Mononuclear cell (primary cell): ENCODE results near the gene MRPL36. TPM values are rescaled to one million over a fixed set of nuclear protein-coding genes. Genes with fewer than 3 reads are reported as not detected.
"Not testable (repeated sequence)": the region's sequence is repeated elsewhere in the genome, so short reads cannot be mapped to it uniquely, and the experiment has no call there.

Experiments
- H3K27me3 ChIP-seq: 2 replicates; pipeline ENCODE4 v1.6.0; 2011; ENCODE audit warnings: low read length, control low read depth; ENCODE audit not compliant: insufficient read depth
- H3K4me1 ChIP-seq: 2 replicates; pipeline ENCODE4 v1.5.1; 2011; ENCODE audit warnings: mild to moderate bottlenecking, low read length, control low read depth; ENCODE audit not compliant: insufficient read depth
- H3K4me3 ChIP-seq: 2 replicates; pipeline ENCODE4 v1.5.1; 2011; ENCODE audit warnings: mild to moderate bottlenecking, low read length, moderate library complexity
- H3K9me3 ChIP-seq: 2 replicates; pipeline ENCODE4 v1.5.1; 2011; ENCODE audit warnings: low read depth, mild to moderate bottlenecking, control low read depth, low read length
- total RNA-seq: library from RNA; depleted of rRNA; stranded (reverse); fragments of >200 nt; gene quantifications from one replicate; pipeline ENCODE4 v1.2.3, GENCODE V29; 2012

Gene MRPL36
- total RNA-seq, 1 donor = 13.2 TPM

DNA sequence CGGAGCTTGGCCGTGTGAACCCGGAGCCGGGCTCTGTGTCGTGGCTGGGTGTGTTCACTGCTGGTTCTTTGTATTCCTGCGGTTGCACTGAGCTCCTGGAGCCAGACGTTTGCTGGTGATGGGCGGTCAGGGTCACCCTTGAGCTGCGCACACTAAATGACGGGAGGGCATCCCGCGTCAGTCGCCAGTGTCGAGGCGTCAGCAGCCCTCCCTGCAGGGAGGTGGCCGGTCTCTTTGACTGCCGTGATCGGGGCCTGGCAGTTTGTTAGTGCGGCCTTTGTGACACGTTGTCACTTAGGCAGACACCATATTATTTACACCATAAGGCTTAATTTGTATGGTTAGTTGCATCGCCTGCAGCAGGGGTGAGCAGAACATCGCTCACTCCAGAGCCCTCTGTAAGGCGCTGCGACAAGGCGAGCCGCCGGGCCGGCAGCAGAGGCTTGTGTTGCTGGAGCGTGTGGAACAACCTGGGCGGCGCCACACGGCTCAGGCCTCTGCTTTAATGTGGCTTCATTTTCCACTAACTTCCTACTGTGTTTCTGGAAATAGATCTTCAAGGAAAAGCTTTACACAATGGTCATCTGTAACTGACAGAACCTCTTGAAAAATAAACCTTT, 9.9 kb upstream of the MRPL36 start:
- Histone ChIP-seq H3K27me3 (no peaks in the 10 kb centered on the region), H3K4me1 (no peaks in the 10 kb centered on the region), H3K9me3 (no peaks in the 10 kb centered on the region), H3K4me3 (no peak overlapping the region)

DNA sequence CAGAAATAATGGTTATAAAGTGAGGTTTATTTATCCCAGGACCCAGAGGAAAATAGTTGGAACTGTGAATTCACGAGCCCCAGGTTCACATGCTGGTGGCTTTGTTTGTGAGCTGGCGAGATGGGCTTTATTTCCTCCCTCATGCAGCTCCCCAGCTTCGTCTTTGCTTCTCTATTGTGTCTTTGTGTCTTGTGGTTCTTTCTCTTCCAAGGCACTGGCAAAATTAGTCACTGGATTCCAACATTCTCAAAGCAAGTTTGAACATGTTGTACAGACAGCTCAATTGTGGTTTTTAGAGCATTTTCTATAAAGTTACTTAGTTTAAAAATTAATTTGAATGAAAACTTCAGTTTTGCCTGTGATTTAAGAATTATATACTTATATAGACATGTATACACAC, 8.8 kb upstream of the MRPL36 start:
- Histone ChIP-seq H3K9me3 (no peaks in the 10 kb centered on the region), H3K27me3 (no peaks in the 10 kb centered on the region), H3K4me1 (no peaks in the 10 kb centered on the region), H3K4me3 (no peak overlapping the region)

DNA sequence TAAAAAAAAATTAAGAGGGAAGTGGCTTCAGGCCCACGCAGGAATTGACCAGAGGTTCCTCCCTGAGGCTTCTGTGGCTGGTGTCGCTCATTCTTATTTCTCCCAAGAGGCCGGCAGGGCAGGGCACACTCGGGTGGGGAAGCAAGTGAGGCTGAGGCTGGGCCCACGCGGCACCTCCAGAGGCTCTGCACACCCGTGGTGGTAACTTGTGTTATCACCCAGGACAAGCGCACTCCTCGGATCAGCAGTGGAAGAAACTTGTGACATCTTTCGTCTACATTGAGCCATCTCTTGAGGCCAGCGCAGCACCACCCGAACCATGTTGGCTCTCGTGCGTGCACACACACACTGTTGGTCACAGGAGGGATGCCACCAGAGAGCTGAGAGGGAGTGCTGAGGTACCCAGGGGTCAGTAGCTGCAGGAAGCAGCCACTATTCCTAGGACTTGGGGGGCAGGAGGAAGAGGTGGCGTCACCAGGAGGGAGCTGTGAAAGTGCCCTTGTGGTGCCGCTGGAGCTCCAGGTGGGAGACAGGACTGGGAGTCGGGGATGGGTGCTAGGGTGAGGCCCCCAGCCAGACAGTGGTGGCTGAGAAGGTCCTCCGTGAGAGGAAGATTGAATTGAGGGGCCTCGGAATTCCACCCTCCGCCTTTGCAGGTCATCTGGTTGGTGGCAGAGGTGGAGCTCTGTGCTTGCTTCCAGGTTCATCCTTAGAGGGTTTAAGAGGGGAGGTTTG, 8.0 kb upstream of the MRPL36 start:
- no peaks in the 10 kb centered on the region for H3K27me3 ChIP-seq
- H3K9me3 ChIP-seq = no peaks in the 10 kb centered on the region
- H3K4me1 ChIP-seq = no peaks in the 10 kb centered on the region
- H3K4me3 ChIP-seq = no peak overlapping the region

DNA sequence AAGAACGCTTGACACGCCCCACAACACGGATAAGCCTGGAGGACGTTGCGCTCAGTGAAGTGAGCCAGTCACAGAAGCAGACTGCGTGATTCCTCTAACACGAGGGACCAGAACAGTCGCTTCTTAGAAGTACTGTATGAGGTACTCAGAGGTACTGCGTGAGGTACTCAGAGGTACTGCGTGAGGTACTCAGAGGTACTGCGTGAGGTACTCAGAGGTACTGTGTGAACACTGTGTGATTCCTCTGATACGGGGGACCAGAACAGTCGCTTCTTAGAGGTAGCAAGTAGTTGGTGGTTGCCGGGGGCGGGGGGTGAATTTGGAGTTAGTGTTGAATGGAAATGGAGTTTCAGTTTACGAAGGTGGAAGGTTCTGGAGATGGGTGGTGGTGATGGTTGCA, 7.3 kb upstream of the MRPL36 start:
- Histone ChIP-seq H3K4me3 (no peak overlapping the region), H3K9me3 (no peaks in the 10 kb centered on the region), H3K4me1 (peaks cover 2% of the 10 kb centered on the region), H3K27me3 (no peaks in the 10 kb centered on the region)

DNA sequence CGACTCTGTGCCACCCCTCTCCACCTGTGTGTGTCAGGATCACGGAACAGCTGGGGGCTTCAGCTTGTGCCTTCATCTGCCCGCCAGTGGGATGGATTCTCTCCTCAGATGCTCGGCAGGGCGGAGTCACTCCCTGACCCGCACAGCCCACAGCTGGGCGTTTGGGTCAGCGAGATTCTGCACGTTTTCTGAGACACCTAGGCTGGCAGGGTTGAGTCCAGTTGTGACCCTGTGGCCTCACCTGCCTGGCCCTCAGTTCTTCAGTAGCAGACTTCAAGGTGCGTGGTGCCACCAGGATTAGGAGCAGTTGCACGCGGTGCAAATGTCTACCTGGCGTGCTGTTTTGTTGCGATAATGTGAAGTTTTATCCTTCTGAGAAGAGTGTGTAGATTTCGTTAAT, 6.6 kb upstream of the MRPL36 start:
- no peak overlapping the region for H3K4me3 ChIP-seq
- H3K4me1 ChIP-seq = peaks cover 6% of the 10 kb centered on the region
- H3K9me3 ChIP-seq = no peaks in the 10 kb centered on the region
- no peaks in the 10 kb centered on the region for H3K27me3 ChIP-seq

DNA sequence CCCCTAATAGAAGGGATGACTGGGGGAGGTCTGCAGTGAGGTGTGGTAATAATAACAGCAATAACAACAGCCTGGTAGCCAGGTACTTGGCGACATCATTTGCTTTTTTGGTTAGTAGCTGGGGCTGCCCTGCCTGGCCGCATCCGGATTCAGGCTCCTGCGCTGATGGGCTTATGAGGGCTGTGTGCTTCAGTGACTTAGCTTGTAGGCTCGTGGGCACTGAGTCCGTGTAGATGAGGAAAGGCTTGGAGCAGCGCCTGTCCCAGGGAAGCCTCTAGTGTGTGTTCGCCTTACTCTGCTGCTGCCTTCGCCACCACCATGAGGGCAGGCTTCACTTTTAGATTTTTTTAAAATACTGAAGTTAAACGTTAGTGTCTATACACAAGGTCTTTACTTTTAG, 6.1 kb upstream of the MRPL36 start:
- H3K4me3 ChIP-seq = no peak overlapping the region

DNA sequence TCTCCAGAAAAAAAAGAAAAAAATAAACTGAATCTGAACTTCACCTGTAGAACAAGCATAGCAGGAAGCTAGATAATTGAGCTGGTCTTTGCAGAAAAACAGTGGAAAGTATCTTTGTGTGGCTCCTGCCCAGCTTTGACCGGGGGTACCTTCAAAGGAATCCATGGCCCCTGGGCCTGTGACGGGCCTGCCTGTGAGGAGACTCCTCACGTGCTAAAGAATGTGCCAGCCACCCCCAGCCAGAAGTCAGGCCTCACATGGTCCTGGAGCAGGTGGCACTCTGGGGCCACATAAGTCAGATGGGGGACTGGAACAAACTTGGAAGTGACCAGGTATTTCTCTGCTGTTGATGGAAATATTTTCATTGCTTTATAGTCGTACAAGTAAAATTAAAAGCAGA, 5.7 kb upstream of the MRPL36 start:
- H3K9me3 ChIP-seq = no peaks in the 10 kb centered on the region
- H3K4me1 ChIP-seq = peaks cover 13% of the 10 kb centered on the region
- no peak overlapping the region for H3K4me3 ChIP-seq
- H3K27me3 ChIP-seq = no peaks in the 10 kb centered on the region

More for the DNA sequence above, 6.1 kb upstream of the MRPL36 start:
- Histone ChIP-seq H3K4me1 (peaks cover 9% of the 10 kb centered on the region), H3K27me3 (no peaks in the 10 kb centered on the region), H3K9me3 (no peaks in the 10 kb centered on the region)

DNA sequence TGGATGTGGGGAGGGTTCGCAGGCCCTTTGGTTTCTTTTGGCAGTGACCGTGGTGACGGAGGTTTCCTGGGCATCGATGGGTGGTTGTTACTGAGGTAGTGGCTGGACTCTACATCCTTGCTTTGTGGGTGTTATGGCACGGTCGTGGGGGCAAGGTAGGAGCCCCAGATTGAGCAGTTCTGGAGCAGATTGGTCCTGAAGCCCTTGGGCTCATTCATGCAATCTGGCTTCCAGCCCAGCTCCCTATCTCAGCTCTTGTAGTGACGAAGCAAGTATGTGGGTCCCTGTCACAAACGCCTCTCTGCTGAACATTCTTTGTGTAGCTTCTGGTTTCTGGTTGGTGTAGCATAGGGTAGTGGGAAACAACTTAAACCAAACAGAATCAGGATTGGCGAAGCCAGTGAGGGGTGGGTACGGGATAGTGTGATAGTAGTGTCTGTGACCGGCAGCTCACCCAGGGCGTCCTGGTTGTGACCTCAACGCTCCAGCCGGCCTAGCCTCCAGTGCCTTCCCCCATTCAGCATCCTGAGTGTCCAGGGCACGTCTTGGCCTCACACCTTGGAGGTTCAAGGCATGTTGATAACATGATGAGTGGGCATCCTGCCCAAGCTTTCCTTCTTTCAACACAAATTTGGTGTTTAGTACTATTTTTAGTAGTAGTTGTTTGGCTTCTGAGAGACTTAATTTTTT, 4.5 kb upstream of the MRPL36 start:
- H3K27me3 ChIP-seq = no peaks in the 10 kb centered on the region
- peaks cover 20% of the 10 kb centered on the region for H3K4me1 ChIP-seq
- H3K9me3 ChIP-seq = no peaks in the 10 kb centered on the region
- no peak overlapping the region for H3K4me3 ChIP-seq

DNA sequence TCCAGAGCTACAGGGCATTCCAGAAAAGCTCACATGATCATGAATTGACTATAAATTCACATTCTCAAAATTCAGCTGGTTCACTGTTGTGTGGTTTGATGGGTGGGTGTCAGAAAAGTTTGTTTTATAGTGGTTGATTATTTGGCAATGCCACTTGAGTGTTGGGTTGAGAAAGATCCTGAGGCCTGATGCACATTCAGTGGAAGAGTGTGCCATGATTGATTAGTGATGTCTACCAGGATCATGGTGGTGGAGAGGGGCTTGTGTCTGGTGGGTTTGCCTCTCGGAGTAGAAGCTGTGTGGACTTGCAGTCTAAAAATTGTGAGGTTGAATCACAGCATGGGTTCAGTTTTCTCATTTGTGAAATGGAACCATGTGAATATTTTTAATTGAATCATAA, 3.6 kb upstream of the MRPL36 start:
- H3K4me1 ChIP-seq = peaks cover 28% of the 10 kb centered on the region
- H3K27me3 ChIP-seq = no peaks in the 10 kb centered on the region
- H3K9me3 ChIP-seq = no peaks in the 10 kb centered on the region
- H3K4me3 ChIP-seq = no peak overlapping the region

DNA sequence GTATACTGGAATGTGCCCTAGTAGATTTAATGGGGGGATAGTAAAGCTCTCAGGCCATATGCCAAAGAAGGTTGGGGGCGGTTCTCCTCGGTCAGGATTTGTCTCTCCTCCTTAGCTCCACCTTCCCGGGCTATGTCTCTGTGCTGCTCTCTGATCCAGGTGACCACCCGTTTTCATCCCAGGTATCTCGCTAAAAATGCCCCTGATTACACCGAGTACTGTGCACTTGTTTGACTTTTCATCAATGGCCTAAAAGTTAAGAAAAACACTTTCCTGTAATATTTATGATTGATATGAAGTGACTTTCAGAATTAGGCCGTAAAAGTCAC, 2.3 kb upstream of the MRPL36 start:
- Histone ChIP-seq H3K9me3 (no peaks in the 10 kb centered on the region), H3K27me3 (no peaks in the 10 kb centered on the region)

DNA sequence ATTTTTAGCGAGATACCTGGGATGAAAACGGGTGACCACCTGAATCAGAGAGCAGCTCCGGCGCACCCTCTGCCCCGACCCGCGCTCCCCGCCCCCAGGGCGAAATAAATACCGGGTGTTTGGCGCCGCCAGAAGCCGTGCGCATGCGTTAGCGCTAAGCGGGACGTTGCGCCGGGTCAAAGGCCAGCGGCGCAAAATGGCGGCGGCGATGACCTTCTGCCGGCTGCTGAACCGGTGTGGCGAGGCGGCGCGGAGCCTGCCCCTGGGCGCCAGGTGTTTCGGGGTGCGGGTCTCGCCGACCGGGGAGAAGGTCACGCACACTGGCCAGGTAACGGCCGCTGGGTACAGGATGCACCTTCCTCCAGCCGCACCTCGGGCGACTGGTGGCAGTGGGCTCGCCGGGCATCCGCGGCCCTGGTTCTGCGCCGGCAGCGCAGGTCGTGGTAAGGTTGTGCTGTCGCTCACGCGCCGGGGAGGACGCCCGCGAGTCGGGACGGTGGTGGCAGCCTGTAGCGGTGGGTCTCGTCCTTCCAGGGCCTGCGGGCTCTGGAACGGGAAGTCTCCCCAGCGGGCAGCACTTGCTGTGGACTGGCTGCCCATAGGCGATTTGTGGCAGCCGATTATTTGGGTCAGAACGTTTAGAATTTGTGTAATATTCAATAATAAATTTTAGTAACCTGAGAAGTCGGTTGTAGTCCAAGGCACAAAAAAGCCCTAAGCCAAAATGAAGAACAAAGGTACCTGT, 1.8 kb upstream of the MRPL36 start, which contains the start of gene NDUFS6:
Gene NDUFS6 (plus strand): TSS at position 186 of the 745 bp plus-strand sequence. CDS start 11 bp downstream, at position 197.
- Histone ChIP-seq H3K4me1 (peaks cover 32% of the 10 kb centered on the region), H3K27me3 (no peaks in the 10 kb centered on the region), H3K4me3 (peak within 1 kb of the TSS; percentile 82), H3K9me3 (no peaks in the 10 kb centered on the region)

More for the DNA sequence above, 2.3 kb upstream of the MRPL36 start:
- H3K4me1 ChIP-seq = peaks cover 32% of the 10 kb centered on the region
- H3K4me3 ChIP-seq = peak overlapping the region; percentile 82

DNA sequence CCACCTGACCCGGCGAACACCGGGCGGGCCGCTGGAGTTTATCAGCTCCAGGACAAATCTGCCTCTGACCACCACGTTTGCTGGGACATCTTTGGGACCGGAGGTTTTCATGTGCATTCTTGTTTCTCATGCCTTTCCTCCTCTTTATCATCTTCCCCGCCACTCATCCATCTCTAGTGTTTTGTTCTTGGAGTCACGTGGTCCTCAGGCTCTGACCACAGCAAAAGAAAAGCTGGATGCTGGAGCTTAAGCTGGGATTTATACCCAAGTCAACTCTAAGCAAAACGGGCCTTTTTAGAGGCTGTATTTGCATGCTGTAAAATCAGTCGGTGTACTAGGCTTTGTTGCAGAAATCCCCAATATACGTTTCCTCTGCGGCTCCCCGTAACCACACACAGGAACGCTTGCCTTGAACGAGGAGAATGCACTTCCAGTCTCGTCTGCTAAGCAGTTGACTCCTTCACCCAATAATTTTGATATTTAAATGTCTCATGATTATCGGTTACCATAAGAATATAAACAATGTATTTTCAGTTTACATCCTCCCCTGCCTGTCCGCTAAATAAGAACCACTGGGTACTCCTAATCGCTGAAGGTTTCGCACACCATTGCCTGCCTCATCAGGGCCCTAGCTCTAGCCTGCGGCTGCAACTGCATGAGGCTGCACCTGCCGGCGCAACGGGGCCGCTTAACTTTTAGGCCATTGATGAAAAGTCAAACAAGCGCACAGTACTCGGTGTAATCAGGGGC, 1.0 kb upstream of the MRPL36 start:
- Histone ChIP-seq H3K9me3 (no peaks in the 10 kb centered on the region), H3K4me1 (peaks cover 32% of the 10 kb centered on the region), H3K4me3 (peak overlapping the region; percentile 82), H3K27me3 (no peaks in the 10 kb centered on the region)

DNA sequence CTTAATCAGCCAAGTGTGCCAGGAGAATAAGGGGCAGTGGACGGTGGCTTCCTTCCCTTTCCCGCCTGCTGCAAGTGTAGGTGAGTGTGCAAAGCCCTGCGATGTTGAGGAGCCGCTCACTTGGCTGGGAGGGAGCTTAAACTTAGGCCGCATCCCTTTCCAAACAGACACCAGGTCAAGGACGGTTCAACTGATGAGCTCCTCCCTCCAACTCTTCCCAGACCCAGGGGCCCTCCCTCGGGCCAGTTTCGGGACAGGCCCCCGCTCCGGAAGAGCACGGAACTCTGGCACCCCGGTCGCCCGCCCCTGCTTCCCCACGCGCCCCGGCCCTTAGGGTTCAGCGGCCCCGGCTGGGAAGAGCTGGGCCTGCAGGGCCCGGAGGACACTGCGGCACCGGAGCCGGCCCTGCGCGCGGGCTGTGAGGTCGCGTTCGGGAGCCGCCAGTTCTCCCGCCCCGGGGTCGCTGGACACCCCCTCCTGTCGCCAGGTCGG, 481 bp downstream of the MRPL36 start:
- peak overlapping the region; percentile 82 for H3K4me3 ChIP-seq

DNA sequence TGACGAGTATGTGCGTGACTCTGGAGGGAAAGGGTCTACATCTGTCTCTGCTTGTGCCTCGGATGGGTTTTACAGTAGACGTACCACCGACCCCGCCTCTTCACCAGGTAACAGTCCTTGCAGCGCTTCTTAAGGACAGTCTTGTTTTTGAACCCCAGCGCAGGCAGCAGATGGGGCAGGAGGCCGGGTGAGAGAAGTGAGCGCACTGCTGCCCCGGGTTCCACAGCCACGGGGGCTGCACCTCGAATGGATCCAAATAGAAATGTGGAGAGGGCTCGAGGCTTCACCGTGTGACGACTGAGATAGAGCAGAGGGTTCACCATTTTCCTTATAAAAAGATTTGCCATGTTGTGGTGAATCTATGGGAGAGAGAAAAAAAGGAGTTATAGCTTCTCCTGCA, 1.0 kb downstream of the MRPL36 start:
- H3K4me3 ChIP-seq, H3K27me3 ChIP-seq, H3K9me3 ChIP-seq: not testable (repeated sequence)
- peaks cover 32% of the 10 kb centered on the region for H3K4me1 ChIP-seq

More for the DNA sequence above, 481 bp downstream of the MRPL36 start:
- Histone ChIP-seq H3K4me1 (peaks cover 32% of the 10 kb centered on the region), H3K27me3 (no peaks in the 10 kb centered on the region), H3K9me3 (no peaks in the 10 kb centered on the region)
